GM18526 (cell line): Measurements from ENCODE around the gene CCKAR.

Experiments used
- POLR2A ChIP-seq: IDR thresholded peaks from 3 replicates; pipeline ENCODE4 v1.6.1; 2011; ENCODE audit not compliant: insufficient read length; ENCODE audit errors: extremely low read depth

The CCKAR gene

GRCh38 chr4:26452565-26453531 lies 37.4 kb downstream of the CCKAR start:
- TF ChIP-seq POLR2A: no peak

DNA sequence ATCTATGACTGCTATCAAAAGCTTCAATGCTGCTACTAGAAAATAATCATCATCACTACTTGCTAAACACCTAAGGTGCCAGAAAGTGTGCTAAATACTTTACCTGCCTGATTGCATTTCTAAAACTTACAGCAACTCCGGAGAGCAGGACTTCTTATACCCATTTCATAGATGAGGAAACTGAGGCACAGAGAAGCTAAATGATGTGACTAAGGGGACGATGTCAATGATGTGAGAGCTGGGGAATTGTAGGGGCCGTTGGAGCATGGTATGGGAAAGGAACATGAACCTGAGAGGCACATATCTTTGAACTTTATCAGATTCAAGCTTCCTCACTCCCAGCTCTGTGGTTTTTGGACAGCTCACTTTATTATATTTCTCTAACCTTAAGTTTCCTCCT lies 38.7 kb downstream of the CCKAR start:
- TF ChIP-seq POLR2A: no peak

DNA sequence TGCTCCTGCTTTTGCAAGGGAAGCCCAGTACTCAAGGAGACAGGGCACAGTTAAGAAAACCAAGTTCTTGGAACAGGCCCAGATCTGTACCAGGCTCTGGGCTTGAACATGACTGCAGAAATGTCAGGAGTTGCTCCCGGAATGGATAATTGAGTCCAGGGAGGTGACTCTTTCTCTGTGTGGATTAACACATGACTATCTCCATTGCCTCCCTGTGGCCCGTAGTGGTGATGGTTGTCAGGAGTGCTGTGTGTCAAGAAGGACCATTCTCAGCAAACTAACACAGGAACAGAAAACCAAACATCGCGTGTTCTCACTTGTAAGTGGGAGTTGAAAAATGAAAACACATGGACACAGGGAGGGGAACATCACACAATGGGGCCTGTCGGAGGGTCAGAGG lies 39.9 kb downstream of the CCKAR start:
- TF ChIP-seq POLR2A: no peak

GRCh38 chr4:26447378-26447777 lies 42.9 kb downstream of the CCKAR start:
- no peak for TF ChIP-seq POLR2A

- TF ChIP-seq POLR2A: no peak
These were observed 48.5 kb downstream of the CCKAR start for GRCh38 chr4:26441771-26442170.

DNA sequence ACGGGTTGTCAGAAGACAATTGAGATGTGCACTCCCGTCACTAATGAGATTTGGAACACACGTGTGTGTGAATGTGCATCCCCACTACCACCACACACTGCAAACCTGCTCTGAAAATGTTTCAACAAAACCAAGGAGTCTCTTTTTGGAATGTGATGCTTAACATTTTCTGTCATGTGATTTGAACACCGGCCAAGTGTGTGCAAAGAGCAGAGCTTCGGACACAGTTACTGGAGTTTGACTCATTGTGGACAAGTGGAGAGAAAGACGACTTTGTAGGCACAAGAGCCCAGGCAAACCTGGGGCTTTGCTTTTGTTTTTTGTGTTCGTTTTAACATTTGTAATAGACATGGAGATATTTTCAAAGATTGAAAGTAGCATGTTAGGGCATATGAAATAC lies 49.2 kb downstream of the CCKAR start:
- TF ChIP-seq POLR2A: no peak

GRCh38 chr4:26434030-26434639 lies 56.1 kb downstream of the CCKAR start:
- no peak for TF ChIP-seq POLR2A

- TF ChIP-seq POLR2A: no peak
These were observed 56.7 kb downstream of the CCKAR start for GRCh38 chr4:26433556-26433955.

DNA sequence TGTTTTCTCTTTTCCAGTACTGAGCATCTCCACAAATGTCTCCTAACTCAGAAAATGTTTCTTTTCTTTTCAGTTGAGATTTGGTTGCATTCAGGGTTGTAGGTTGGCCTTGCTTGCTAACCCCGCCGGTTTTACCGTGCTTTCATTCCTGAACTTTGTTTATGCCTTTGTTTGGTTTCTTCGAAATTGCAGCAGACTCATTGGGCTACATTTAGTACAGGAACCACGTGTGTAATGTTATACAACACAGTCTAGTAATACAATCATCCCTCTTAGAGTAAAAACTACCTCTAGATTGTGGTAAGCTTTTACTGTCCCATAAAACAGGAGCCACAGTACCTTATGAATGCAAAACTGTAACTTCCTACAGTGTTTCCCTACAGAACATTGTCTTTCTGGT lies 57.9 kb downstream of the CCKAR start:
- no peak for TF ChIP-seq POLR2A

- TF ChIP-seq POLR2A: no peak
These were observed 58.7 kb downstream of the CCKAR start for GRCh38 chr4:26431461-26432180.
